ENCODE data around the gene TRPV6. TPM values are rescaled to one million over a fixed set of nuclear protein-coding genes. Genes with fewer than 3 reads are reported as not detected.

TRPV6 gene
- total RNA-seq, 2 donors from 2014 or later, result 0.19 to 0.71 TPM

DNA sequence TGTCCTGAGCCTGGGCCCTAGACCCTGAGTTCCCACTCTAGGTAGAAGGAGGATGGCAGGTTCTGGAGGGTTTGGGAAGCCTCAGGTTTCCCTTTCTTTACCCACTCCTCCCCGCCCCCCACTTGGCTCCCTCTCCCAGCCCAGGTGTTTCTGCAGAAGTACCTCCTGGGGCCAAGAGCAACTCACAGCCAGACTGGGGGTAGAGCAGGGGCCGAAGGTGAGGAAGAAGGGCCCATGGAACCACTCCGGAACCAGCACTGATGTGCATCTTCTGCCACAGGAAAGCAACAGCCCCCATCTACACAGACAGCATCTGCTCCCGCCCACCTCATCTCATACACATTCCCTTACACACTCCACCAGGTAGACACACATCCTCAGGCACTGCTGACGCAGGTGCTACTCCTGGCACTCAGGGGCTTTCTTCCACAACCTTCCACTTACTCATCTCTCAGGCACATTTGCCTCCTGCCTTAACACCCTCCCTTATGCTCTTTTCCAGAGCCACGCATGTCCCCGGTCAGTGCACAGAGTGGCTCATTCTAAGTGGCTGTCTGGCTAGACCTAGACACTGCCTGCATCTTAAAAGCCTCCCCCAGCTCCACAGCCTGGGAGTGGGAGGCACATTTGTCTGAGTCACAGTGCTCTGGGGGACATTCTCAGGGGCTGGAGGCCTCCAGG lies 28.8 kb downstream of the TRPV6 start:
- no peak for DNase-seq (ENCODE audit: low spot score)
- no peaks in the 10 kb centered on the region for H3K9me3 ChIP-seq
- no peak overlapping the region for H3K4me3 ChIP-seq
- no peak for TF ChIP-seq CTCF (IDR thresholded peaks at IDR 0.05)
- H3K27me3 ChIP-seq, result no peaks in the 10 kb centered on the region
- H3K36me3 ChIP-seq, result no peaks in the 10 kb centered on the region
- H3K4me1 ChIP-seq, result peaks cover 0 to 17% of the 10 kb centered on the region in 2 donors
- H3K27ac ChIP-seq, result no peak overlapping the region

GRCh38 chr7:142855756-142856564 lies 29.6 kb downstream of the TRPV6 start:
- peak; percentile 69 for DNase-seq (ENCODE audit: low spot score)
- peaks cover 0 to 17% of the 10 kb centered on the region in 2 donors for H3K4me1 ChIP-seq
- no peaks in the 10 kb centered on the region for H3K36me3 ChIP-seq
- TF ChIP-seq CTCF (IDR thresholded peaks at IDR 0.05), result no peak
- peak overlapping the region in 1 of 2 donors; percentile 11 for H3K27ac ChIP-seq
- no peaks in the 10 kb centered on the region for H3K27me3 ChIP-seq
- no peaks in the 10 kb centered on the region for H3K9me3 ChIP-seq
- peak overlapping the region; percentile 57 to 63 for H3K4me3 ChIP-seq

DNA sequence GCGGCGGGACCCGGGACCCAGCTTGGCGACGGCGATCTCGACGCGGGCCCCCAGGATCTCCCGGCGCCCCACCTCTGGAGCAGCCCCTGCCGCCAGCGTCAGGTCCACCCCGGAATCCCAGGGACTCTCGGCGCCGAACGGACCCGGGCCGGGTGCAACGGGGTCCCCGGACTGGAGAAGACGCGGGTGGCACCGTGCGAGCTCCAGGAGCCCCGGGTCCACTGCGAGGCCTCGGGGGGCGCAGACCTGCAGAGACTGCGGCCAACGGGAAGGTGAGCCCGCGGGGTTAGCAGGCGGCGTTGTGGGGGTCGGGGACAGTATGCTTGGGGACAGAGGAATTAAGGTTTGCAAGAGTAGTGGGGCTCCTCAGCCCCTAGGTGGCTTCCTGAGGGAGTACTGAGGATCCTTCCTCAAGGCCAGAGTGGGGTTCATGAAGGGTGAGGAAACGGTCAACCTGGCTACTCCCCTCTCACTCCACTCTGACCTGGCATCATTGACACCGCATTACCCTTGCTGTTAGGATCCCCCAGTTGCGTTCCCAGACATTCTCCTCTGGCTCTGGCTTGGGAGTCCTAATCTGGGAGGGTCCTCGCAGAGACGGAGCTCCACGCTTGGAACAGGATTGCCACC lies 30.3 kb downstream of the TRPV6 start:
- Histone ChIP-seq H3K9me3 (no peaks in the 10 kb centered on the region), H3K27me3 (no peaks in the 10 kb centered on the region), H3K4me1 (peaks cover 0 to 17% of the 10 kb centered on the region in 2 donors), H3K4me3 (peak overlapping the region; percentile 57 to 63), H3K36me3 (no peaks in the 10 kb centered on the region), H3K27ac (peak overlapping the region in 1 of 2 donors; percentile 57)
- DNase-seq (ENCODE audit: low spot score), result no peak
- no peak for TF ChIP-seq CTCF (IDR thresholded peaks at IDR 0.05)

DNA sequence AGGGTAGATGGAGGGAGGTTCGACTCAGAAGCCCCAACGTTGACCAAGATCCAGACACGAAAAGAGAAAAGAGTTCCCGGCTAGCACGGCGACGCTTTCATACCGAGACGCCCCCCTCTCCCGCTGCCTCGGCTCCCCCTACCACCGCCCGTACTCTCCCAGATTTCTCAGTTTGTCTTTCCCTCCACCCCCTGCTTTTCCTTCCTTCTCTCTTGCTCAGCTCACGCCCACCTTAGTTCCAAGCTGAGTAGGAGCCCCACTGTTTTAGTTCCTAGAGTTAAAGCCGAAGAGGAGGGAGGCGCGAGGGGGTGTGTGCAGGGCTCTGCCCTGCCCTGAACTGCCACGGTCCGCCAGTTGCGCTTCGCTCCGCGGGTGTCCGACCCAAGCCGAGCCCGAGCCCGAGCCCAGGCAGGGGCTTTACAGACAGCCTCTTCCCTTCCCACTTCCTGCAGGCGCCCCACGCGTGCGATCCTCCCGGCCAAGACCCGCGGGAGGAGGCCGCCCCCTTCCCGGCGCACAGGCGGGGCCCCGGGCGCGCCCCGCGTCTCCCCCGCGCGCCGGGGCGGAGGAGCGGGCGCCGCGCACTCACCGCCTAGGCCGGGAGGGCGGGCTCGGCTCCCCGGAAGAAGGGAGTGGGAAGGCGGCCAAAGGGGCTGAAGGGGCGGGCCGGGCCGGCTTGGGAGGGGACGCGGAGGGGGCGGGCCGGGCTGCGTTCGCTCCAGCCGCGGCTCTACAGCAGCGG lies 31.0 kb downstream of the TRPV6 start, which contains the start of gene EPHB6:
Gene EPHB6, plus strand, starts transcription at position 705 of the 742 bp plus-strand sequence. CDS start 8,152 bp downstream, outside the sequence.
- no peaks in the 10 kb centered on the region for H3K36me3 ChIP-seq
- no peak for TF ChIP-seq CTCF (IDR thresholded peaks at IDR 0.05)
- DNase-seq (ENCODE audit: low spot score), result no peak
- no peaks in the 10 kb centered on the region for H3K27me3 ChIP-seq
- no peaks in the 10 kb centered on the region for H3K9me3 ChIP-seq
- peaks cover 0 to 17% of the 10 kb centered on the region in 2 donors for H3K4me1 ChIP-seq
- H3K27ac ChIP-seq, result peak within 1 kb of the TSS; percentile 41 to 57
- H3K4me3 ChIP-seq, result peak within 1 kb of the TSS; percentile 57 to 63

GRCh38 chr7:142853739-142854371 lies 31.7 kb downstream of the TRPV6 start:
- TF ChIP-seq CTCF (IDR thresholded peaks at IDR 0.05), result peak; percentile 63 to 89
- peaks cover 0 to 17% of the 10 kb centered on the region in 2 donors for H3K4me1 ChIP-seq
- peak; percentile 73 for DNase-seq (ENCODE audit: low spot score)
- H3K27ac ChIP-seq, result peak overlapping the region; percentile 41 to 57
- H3K27me3 ChIP-seq, result no peaks in the 10 kb centered on the region
- no peaks in the 10 kb centered on the region for H3K36me3 ChIP-seq
- H3K9me3 ChIP-seq, result no peaks in the 10 kb centered on the region
- peak overlapping the region; percentile 57 to 63 for H3K4me3 ChIP-seq
